NCI-H2196 (cell line): ENCODE measurements around the gene HMGB1.

ENCODE experiments used
- DNase-seq: peaks from one replicate; lab custom pipeline; 2025; ENCODE audit not compliant: unreplicated experiment; lab: John Stamatoyannopoulos, UW

The HMGB1 gene

GRCh38 chr13:30431269-30431940 is 34.3 kb downstream of the HMGB1 start:
- DNase-seq = no peak

- no peak for DNase-seq
These were observed 35.7 kb downstream of the HMGB1 start for GRCh38 chr13:30429721-30430694.

GRCh38 chr13:30429235-30429634 is 36.5 kb downstream of the HMGB1 start:
- DNase-seq = no peak

- DNase-seq = no peak
These were observed 41.8 kb downstream of the HMGB1 start for GRCh38 chr13:30423891-30424290.

GRCh38 chr13:30422054-30422839 is 43.5 kb downstream of the HMGB1 start, which contains the start of gene UBE2L5:
Gene UBE2L5, plus strand, starts transcription at chr13:30422493. Its CDS starts 5,498 bp downstream, at chr13:30427991.
- DNase-seq = peak; percentile 12

- DNase-seq = no peak
These were observed 44.4 kb downstream of the HMGB1 start for GRCh38 chr13:30421093-30422053.

- DNase-seq = no peak
These were observed 46.8 kb downstream of the HMGB1 start for GRCh38 chr13:30418717-30419459.

- DNase-seq = no peak
These were observed 47.5 kb downstream of the HMGB1 start for GRCh38 chr13:30418075-30418716.

GRCh38 chr13:30416471-30416870 is 49.3 kb downstream of the HMGB1 start:
- DNase-seq = no peak

- no peak for DNase-seq
These were observed 50.2 kb downstream of the HMGB1 start for GRCh38 chr13:30415430-30416030.

GRCh38 chr13:30413842-30414241 is 51.9 kb downstream of the HMGB1 start:
- no peak for DNase-seq

- DNase-seq = no peak
These were observed 53.4 kb downstream of the HMGB1 start for GRCh38 chr13:30412346-30412745.

GRCh38 chr13:30410705-30411125 is 55.0 kb downstream of the HMGB1 start:
- DNase-seq = no peak

- no peak for DNase-seq
These were observed 55.6 kb downstream of the HMGB1 start for GRCh38 chr13:30409886-30410704.

GRCh38 chr13:30408319-30409101 is 57.2 kb downstream of the HMGB1 start:
- DNase-seq = no peak

GRCh38 chr13:30406779-30407416 is 58.8 kb downstream of the HMGB1 start:
- DNase-seq = no peak
